EH (cell line): ENCODE data around the gene CNDP2.

Experiments used
- DNase-seq: peaks from one replicate; pipeline ENCODE4 v3.0.0-alpha.2; 2015; ENCODE audit warnings: low read depth

The CNDP2 gene

GRCh38 chr18:74571895-74572680, 75.9 kb downstream of the CNDP2 start:
- no peak for DNase-seq

GRCh38 chr18:74573053-74573452, 76.9 kb downstream of the CNDP2 start:
- no peak for DNase-seq
